Lung (tissue), 12 donors: ENCODE results near the gene WDR90. TPM values are rescaled to one million over a fixed set of nuclear protein-coding genes. Genes with fewer than 3 reads are reported as not detected.

Experiments used
- ATAC-seq: fragments of 200-7000 bp; cut with Tn5 transposase; one replicate; pipeline ENCODE4 v1.9.1; 2020; ENCODE audit warnings: moderate number of reproducible peaks; ENCODE audit not compliant: insufficient read depth, low FRiP score
- DNase-seq, 3 donors: peaks; one replicate each; pipeline ENCODE4 v3.0.0-alpha.2; 2013 to 2017
- H3K27ac ChIP-seq, 2 donors: one replicate each; pipeline ENCODE4 v1.5.1; 2013; ENCODE audit warnings: mild to moderate bottlenecking in 2 of 2, moderate library complexity in 2 of 2, control low read depth in 1 of 2, inconsistent platforms in 1 of 2, low read depth in 1 of 2, low read length in 1 of 2
- H3K27me3 ChIP-seq, 3 donors: one replicate each; pipeline ENCODE4 v1.5.1; 2013; ENCODE audit warnings: low read length in 2 of 3; ENCODE audit not compliant: control insufficient read depth in 3 of 3, insufficient read depth in 3 of 3
- H3K36me3 ChIP-seq, 4 donors: one replicate each; pipeline ENCODE4 v1.5.1; 2013; ENCODE audit warnings: low read length in 4 of 4, mild to moderate bottlenecking in 1 of 4, moderate library complexity in 1 of 4; ENCODE audit not compliant: control insufficient read depth in 4 of 4, insufficient read depth in 4 of 4
- H3K4me1 ChIP-seq, 5 donors: one replicate each; pipeline ENCODE4 v1.5.1; 2013; ENCODE audit warnings: low read length in 5 of 5, mild to moderate bottlenecking in 2 of 5, moderate library complexity in 1 of 5; ENCODE audit not compliant: control insufficient read depth in 5 of 5, insufficient read depth in 5 of 5
- H3K4me3 ChIP-seq: one replicate; pipeline ENCODE4 v1.5.1; 2013; ENCODE audit warnings: mild to moderate bottlenecking, control low read depth, moderate library complexity
- H3K9ac ChIP-seq, 2 donors: one replicate each; pipeline ENCODE4 v1.5.1; 2013; ENCODE audit warnings: low read length in 2 of 2, control low read depth in 1 of 2; ENCODE audit not compliant: insufficient read depth in 1 of 2
- H3K9me3 ChIP-seq, 4 donors: one replicate each; pipeline ENCODE4 v1.5.1; 2013; ENCODE audit warnings: low read length in 3 of 4, mild to moderate bottlenecking in 1 of 4, moderate library complexity in 1 of 4; ENCODE audit not compliant: control insufficient read depth in 4 of 4, insufficient read depth in 3 of 4
- CTCF ChIP-seq: IDR thresholded peaks from 2 replicates; pipeline ENCODE4 v1.5.1; 2012; ENCODE audit warnings: mild to moderate bottlenecking; ENCODE audit errors: control extremely low read depth, extremely low read depth
- WGBS, 2 donors: extraction: QIAGEN DNeasy Blood & Tissue Kit; methylation state at CpG; one replicate each; pipeline ENCODE4 v1.1.7; 2013; 5-methylcytosine and 5-hydroxymethylcytosine counted together
- polyA plus RNA-seq, 2 donors: library from polyadenylated mRNA; stranded (reverse); fragments of 200-250 nt; gene quantifications; one replicate each; pipeline ENCODE4 v1.2.1, GENCODE V29; 2013
- total RNA-seq, 2 donors: library from RNA; depleted of rRNA in 1 of 2; stranded (reverse); fragments of >200 nt in 1 of 2; gene quantifications; one replicate each; pipeline ENCODE4 v1.2.1, GENCODE V29; 2014 to 2021
- donor health status: control.
- donor health status: control.
- donor health status: Bipolar disorder and iron deficiency.
- donor health status: healthy.
- donor health status: DM: yes; HTN: yes; CAD: no.

Gene WDR90
- total and polyA plus RNA-seq, 4 donors = 18.6 to 74.2 (median 27.9) TPM

GRCh38 chr16:693364-693763 is 44.2 kb downstream of the WDR90 start:
- Histone ChIP-seq H3K4me1 (peaks cover 0 to 29% (median 12%) of the 10 kb centered on the region in 5 donors), H3K27me3 (peaks cover 0 to 35% (median 25%) of the 10 kb centered on the region in 3 donors), H3K4me3 (no peak overlapping the region), H3K9me3 (peaks cover 0 to 8% (median 0%) of the 10 kb centered on the region in 4 donors), H3K36me3 (peaks cover 0 to 2% (median 0%) of the 10 kb centered on the region in 4 donors), H3K27ac (no peak overlapping the region), H3K9ac (no peak overlapping the region)
- ATAC-seq = no peak
- no peak for TF ChIP-seq CTCF
- 43 to 45% methylated on average over 22 of the region's 22 CpGs for WGBS, 2 donors
- no peak for DNase-seq

- TF ChIP-seq CTCF = no peak
- peaks cover 0 to 35% (median 25%) of the 10 kb centered on the region in 3 donors for H3K27me3 ChIP-seq
Measured at GRCh38 chr16:693766-694165, 44.6 kb downstream of the WDR90 start.

GRCh38 chr16:694187-694862 is 45.2 kb downstream of the WDR90 start:
- 2 to 3% methylated on average over 54 to 64 of the region's 64 CpGs for WGBS, 2 donors
- ATAC-seq (no peak), DNase-seq (no peak)
- peaks cover 0 to 22% (median 5%) of the 10 kb centered on the region in 5 donors for H3K4me1 ChIP-seq
- no peak for TF ChIP-seq CTCF
- H3K9ac ChIP-seq = no peak overlapping the region
- H3K9me3 ChIP-seq = peaks cover 0 to 8% (median 0%) of the 10 kb centered on the region in 4 donors
- H3K27ac ChIP-seq = no peak overlapping the region
- no peaks in the 10 kb centered on the region for H3K36me3 ChIP-seq
- no peak overlapping the region for H3K4me3 ChIP-seq
- peaks cover 0 to 36% (median 25%) of the 10 kb centered on the region in 3 donors for H3K27me3 ChIP-seq

More at GRCh38 chr16:693766-694165, 44.6 kb downstream of the WDR90 start:
- no peak overlapping the region for H3K27ac ChIP-seq
- ATAC-seq (no peak), DNase-seq (no peak)
- H3K4me1 ChIP-seq = peaks cover 0 to 27% (median 9%) of the 10 kb centered on the region in 5 donors
- H3K9ac ChIP-seq = no peak overlapping the region
- peaks cover 0 to under 1% (median 0%) of the 10 kb centered on the region in 4 donors for H3K36me3 ChIP-seq
- peaks cover 0 to 8% (median 0%) of the 10 kb centered on the region in 4 donors for H3K9me3 ChIP-seq
- 3 to 8% methylated on average over 15 to 37 of the region's 37 CpGs for WGBS, 2 donors
- no peak overlapping the region for H3K4me3 ChIP-seq
